NCI-H2171 treated with DMSO at 0.1 percent for 48 hours (cell line): Measurements from ENCODE around the gene CD163L1.
"Not testable (repeated sequence)": the region's sequence is repeated elsewhere in the genome, so short reads cannot be mapped to it uniquely, and the experiment has no call there.

ENCODE experiments used
- DNase-seq: peaks from one replicate; lab custom pipeline; 2025; lab: John Stamatoyannopoulos, UW

The CD163L1 gene

DNA sequence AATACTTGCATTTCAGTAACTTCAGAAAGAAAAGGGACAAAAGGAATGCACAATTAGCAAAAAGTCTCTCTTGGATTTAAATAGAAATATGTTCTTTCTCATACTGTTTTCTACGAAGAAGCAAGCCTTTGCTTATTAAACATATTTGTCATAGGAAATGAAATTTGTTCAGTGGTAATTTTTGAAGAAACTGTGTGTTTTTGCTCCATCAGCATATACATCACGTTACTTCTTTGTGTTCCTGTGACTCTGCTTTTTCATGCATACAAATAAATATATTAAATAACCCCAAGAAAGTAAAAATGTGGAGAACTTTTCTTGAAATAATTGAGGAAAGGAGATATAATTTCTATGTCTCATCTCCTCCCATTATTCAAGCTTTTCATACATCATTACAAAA, 39.7 kb downstream of the CD163L1 start:
- no peak for DNase-seq

DNA sequence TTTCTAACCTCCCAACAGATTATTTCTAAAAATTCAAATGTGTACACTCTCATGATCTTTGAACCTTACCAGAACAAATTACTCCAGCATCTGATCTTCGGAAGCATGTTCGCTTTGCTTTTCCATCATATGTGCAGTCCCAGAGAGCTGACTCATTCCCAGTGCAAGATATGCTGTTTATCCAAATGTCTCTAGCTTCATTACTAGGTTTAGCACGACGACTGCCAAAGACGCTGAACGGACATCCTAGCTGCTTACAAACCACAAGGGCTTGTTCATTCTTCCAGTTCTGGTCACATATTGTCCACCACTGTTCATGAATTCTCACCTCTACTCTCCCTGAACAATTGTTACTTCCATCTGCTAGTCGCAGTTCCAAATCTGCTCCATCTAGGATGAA, 40.5 kb downstream of the CD163L1 start:
- DNase-seq: no peak

DNA sequence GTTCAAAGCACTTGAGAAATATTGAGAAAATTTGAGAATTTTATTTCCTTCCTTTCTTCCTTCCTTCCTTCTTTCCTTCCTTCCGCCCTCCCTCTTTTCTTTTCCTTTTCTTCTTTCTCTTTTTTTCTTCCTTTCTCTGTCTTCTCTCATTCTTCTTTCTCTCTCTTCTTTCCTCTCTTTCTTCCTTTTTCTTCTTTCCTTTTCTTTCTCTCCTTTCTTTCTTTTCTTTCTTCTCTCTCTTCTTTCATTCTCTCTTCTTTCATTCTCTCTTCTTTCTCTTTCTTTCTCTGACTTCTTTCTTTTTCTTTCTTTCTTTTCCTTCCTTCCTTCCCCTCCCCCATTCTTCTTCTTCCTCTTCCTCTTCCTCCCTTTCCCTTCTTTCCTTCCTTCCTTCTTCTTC, 44.9 kb downstream of the CD163L1 start:
- DNase-seq: no peak

DNA sequence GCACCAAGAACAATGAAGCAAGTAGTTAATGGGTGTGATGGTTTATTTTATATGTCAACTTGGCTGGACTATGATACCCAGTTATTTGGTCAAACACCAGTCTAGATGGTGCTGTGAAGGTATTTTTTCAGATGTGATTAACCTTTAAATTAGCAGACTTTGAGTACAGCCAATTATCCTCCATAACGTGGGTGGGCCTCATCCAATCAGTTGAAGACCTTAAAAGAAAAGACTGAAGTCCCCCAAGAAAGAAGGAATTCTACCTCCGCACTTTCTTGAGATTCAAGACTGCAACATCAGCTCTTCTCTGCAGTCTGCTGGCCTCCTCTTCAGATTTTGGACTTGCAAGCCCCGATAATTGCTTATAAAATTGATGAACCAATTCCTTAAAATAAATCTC, 47.5 kb downstream of the CD163L1 start:
- no peak for DNase-seq

DNA sequence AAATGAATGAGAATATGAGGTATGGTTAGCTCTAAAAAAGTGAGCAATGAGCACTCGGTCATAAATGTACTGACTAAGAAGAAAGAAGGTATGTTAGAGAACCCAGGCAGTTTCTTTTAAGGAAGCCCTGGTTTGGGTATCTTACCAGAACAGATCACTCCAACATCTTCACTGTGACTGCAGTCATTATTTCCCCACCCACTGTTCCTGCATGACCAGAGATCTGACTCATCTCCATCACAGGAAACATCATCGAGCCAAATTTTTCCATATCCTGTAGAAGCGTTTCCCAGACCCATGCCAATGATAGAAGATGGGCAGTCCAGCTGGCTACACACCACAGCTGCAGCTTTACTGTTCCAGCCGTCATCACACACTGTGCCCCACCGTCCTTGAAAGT, 48.0 kb downstream of the CD163L1 start:
- no peak for DNase-seq

DNA sequence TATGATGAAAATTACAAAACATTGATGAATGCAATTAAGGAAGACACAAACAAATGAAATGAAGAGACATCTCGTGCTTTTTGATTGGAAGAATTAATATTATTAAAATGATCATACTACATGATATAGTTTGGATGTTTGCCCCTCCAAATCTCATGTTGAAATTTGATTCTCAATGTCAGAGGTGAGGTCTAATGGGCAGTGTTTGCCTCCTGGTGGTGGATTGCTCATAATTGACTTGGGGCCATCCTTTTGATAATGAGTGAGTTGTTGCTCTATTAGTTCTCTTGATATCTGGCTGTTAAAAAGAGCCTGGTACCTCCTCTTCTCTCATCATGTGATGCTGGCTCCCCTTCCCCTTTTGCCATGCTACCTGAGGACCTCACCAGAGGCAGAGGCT, 56.7 kb downstream of the CD163L1 start:
- DNase-seq: no peak

DNA sequence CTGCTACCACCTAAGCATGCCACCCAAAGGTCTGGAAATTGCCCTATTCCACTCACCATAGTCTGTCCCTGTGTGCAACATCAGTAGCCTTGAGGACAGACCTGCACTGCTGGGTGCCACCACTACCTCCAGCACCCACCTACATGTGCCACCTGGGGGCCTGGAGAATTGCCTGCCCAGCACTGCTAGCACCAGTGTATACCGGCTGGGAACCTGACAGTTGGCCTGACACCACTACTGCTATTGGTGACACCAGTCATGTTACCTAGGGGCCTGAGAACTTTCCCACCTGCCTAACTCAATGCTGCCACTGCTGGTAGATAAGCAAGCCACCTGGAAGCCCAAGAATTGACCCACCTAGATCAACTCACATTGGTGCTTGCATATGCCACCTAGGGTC, 60.8 kb downstream of the CD163L1 start:
- no peak for DNase-seq

DNA sequence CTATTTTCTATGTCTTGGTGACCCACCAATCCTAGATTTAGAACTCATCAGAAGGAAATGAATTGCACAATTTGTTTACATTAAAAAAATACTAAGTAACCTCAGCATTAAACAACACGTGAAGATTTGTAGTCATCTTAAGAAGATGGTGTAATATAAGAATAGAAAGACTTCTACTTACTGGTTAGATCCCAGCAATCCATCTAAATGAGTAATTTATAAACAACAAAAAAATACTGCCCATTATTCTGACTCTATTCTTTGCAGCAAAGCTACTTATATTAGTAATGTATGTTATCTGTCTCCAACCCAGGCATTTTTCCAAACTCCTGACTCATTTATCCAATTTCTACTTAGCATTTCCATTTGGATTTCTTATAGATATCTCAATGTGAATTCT, 67.8 kb downstream of the CD163L1 start:
- no peak for DNase-seq

DNA sequence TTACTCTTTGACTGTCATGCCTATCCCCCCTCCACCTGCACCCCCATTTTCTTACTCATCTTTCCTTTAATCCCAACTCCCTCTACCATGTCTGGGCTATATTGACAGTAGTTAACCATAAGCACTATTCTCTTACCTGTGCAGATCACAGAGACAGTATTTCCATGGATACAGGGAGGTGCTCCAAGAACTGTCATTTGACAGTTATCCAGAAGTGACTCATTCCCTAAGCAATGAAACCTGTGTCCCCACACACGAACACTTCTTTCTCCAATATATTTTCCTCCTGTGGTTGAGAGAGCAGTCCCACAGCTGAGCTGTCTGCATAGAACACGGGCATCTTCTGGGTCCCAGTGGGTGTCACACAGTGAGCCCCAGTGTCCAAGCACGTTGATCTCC, 68.8 kb downstream of the CD163L1 start:
- no peak for DNase-seq

DNA sequence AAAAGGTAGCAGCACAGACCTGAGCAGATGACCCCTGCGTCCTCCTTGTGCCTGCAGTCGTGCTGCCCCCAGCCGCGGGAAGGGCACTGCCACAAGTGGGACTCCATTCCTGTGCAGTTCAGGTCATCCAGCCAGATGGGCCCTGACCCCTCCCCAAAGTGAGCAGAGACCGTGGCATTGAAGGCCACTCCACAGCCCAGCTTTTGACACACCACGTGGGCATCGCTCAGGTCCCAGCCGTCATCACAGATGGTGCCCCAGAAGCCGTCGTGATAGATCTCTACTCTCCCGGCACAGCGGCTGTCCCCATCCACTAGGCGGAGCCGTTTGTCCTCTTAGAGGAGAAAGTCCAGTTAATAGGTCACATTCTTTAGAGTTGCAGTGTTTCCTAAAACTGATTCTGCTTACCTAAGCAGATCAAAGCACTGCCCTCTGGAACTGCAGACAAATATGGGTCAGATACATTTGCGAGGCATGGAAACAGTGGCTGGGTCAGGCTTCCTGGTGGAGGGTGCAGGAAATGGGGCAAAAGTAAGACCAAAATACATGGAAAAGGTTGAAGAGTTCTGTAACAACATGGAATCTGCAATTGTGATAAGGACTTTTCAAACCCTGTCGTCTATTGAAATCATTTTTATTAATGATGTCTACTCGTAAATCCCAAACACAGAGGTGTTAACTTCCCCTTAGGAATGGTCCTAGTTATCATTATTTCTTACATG, 69.4 kb downstream of the CD163L1 start:
- DNase-seq: peak; percentile 92

DNA sequence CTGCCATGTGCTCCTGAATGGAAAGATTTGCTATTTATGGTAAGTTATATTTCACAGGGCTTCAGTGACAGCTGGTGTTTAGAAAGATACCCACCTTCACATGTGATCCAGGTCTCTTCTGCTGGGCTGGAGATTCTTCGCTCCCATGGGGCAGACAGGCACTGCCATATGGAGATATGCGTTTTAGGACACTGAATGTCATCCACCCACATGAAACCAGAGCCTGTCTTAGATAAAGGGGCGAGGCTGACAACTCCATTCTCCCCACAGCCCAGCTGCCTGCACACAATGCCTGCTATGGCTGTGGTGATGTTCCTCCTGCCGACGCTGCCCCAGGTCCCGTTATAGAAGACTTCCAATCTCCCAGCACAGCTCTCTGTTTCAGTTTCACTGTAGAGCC, 70.7 kb downstream of the CD163L1 start:
- DNase-seq: peak; percentile 100

DNA sequence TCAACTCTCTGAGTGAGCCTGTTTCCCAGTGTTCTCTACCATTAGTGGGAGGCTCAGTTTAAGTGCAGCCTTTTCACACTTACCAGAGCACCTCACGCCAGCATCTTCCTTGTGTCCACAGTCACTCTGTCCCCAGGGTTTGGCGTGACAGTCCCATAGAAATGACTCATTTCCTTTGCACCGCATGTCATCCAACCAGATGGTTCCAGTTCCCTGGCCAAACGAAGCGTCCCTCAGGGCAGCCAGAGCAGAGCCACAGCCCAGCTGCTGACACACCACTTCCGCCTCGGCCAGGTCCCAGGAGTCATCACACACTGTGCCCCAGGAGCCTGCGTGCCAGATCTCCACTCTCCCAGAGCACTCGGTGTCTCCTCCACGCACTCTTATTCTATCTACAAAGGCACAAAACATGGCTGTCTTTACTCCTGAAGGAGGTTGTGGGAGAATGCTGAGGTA, 74.7 kb downstream of the CD163L1 start:
- peak; percentile 75 for DNase-seq

DNA sequence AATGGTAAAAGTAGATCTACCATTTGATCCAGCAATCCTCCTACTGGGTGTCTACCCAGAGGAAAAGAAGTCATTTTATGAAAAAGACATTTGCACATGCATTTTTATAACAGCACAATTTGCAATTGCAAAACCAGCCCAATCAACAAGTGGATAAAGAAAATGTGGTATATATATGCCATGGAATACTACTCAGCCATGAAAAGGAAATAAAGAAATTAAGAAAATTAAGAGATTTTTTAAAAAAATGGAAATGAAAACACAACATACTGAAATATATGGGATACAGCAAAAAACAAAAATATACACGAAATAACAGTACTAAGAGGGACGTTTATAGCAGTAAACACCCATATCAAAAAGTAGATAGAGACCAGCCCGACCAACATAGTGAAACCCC, 81.2 kb downstream of the CD163L1 start:
- no peak for DNase-seq

DNA sequence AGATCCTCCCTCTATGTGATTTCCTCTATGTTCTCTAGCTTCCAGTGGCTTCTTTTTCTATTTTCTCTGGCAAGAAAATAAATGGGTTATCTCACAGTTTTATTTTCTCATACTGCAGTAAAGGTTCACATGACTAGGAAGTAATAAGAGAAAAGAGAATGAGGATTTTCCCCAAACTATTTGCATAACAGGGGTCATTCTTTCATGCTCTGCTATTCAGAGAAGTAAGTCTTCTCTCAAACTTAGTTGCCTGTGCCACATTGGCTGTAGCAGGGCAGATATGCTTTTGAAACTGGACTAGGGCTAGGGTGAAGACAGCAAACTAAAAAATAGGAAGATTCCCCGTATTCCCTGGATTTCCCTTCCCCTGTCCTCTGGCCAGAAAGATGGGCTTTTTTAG, 82.7 kb downstream of the CD163L1 start:
- no peak for DNase-seq

DNA sequence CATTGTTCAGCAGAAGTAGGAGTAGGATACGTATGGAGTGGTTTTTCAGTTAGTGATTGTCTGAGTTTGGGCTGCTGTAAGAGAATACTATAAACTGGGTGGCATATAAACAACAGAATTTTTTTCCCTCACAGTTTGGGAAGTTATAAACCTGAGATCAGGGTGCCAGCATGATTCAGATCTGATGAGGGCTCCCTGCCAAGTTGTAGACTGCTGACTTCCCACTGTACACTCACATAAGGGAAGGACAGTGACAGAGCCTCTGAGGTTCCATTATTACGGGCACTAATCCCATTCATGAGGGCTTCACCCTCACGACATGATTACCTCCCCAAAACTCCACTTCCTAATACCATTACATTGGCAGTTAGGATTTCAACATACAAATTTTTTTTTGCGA, 89.4 kb downstream of the CD163L1 start:
- peak; percentile 55 for DNase-seq

DNA sequence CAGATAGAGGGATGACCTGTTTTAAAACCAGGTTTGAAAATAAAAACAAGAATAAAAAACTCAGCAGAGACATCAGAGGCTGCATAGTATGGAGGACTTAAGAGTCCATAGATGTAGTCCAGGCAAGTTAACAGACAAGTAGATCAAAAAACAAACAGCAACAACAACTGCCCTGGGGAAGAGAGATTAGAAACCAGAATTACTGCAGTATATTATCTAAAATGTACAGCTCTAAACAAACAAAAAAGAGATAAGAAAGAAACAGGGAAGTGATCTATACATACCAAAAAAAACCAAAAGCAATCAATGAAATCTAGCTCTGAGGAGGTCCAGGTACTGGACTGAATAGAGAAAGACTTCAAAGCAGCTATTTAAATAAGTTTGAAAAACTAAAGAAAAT, 91.3 kb downstream of the CD163L1 start:
- DNase-seq: no peak

DNA sequence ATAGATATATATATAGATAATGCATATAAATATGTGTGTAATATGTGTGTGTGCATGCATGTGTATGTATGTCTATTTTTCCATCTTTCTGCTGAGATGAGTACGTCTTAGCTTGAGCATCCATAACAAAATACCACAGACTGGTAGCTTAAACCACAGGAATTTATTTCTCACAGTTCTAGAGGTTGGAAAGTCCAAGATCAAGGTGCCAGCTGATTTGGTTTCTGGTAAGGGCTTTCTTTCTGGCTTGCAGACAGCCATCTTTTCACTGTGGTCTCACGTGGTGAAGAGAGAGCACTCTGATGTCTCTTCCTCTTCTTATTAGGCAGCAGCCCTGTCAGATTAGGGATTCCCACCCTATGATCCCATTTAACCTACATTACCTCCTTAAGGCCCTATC, 92.8 kb downstream of the CD163L1 start:
- no peak for DNase-seq

DNA sequence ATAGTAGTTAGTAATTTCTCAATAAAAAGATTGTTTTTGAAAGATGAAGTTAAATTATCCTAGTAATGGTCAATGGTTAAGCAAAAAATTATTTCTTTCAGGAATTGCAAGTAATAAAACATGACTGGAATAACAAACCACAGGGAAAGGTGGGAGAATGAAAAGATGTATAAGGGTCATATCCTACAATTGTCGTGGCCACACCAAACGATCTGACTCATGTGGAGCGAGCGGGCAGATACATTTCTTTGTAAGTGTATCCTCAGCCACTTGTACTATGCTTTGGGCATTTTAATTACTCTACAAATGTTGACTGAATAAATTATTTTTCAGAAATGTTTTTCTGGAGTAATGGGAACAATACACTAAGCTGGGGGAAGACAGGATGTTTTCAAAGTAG, 94.5 kb downstream of the CD163L1 start:
- no peak for DNase-seq

DNA sequence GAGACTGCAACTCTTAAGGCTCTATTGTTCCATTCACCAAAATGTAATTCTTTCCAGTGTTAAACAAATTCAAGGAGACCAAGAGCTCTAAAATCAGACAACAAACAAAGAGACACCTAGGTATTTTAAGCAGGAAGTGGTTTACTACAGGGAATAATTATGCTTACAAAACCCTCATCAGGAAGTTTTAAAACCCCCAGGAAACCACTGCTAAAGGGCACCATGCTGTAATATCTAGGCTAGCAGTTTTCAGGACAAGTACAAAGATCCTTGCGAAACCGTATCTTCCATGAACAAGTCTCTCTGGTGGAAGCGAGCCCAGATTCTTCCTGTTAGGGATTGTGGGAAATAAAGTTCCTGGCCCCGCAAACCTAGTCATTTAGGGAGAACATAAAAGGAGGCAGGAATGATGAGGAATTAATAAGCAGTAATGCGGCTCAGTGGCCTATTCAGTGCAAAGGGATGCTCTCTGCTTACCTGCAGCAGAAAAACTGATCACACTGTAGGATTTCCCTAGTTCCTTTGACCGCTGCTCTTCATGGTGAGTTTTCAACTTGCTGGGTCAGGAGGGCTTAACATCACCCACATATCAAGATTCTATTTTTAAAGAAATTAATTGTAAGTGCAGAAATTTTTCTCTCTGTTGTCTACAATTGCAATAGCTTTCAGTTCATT, 97.3 kb downstream of the CD163L1 start:
- no peak for DNase-seq

DNA sequence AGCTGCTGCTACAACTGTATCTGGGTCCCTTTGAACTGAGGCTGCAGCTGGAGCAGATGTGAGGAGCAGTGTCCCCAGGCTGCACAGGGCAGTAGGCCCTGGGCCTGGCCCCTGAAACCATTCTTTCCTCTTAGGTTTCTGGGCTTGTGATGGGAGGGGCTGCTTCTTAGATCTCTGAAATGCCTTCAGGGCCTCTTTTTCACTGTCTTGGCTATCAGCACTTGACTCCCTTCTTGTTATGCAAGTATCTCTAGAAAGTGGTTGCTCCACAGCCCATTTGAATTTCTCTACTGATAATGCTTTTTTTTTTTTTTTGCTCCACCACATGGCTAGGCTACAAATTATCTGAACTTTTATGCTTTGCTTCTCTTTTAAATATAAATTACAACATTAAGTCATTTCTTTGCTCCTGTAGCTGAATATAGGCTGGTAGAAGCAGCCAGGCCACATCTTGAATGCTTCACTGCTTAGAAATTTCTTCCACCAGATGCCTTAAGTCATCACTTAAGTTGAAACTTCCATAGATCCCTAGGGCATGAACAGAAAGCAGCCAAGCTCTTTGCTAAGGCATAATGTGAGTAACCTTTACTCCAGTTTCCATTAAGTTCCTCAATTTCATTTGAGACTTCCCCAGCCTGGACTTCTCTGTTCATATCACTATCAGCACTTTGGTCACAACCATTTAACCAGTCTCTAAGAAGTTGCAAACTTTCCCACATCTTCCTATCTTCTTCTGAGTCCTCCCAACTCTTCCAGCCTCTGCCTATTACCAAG, 98.9 kb downstream of the CD163L1 start:
- DNase-seq: no peak

DNA sequence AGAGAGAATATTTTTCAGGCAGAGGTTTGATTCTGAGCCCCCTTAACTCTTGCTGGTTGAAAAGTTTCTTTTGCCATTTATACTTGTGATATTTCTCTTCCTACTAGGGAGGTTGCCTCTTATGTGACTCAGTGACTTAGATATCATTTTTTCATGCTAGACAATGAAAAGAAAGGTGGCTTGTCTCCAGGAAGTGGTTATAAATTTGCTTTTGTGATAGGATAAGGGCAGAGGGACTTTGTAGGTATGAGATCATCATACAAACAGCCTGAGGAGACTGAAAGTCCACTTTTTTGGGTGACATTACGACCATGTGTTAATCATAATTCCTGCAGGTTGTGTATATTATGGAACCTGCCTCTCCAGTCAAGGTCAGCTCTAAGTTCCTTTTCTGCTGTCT, 104.3 kb downstream of the CD163L1 start:
- DNase-seq: no peak

DNA sequence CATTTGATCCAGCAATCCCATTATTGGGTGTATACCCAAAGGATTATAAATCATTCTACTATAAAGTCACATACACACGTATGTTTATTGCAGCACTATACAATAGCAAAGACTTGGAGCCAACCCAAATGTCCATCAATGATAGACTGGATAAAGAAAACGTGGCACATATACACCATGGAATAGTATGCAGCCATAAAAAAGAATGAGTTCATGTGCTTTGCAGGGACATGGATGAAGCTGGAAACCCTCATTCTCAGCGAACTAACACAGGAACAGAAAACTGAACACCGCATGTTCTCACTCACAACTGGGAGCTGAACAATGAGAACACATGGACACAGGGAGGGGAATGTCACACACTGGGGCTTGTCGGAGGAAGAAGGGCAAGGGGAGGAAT, 106.2 kb downstream of the CD163L1 start:
- DNase-seq: not testable (repeated sequence)

DNA sequence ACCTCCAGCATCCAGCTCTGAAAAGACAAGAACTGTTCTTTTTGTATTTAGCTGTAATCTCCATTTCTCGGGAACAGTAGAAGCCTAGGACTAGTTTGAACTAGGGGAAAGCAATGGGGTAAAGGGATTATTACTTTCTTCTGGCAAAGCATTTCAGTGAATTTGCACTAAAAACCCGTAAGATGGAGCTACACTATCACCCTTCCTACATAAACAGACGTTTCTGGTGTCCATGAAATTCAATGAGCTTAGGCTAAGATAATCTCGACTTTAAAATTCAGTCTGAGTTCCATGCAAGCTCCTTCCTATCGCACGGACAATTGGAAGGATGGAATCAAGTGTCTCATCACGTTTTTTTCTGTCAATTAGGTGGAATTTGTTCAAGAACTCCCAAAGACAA, 116.0 kb downstream of the CD163L1 start:
- DNase-seq: peak; percentile 76
